Activated CD8-positive, alpha-beta memory T cell treated with anti-CD3 and anti-CD28 coated beads, Interleukin-2, amount 50 U/mL, for 24 hours (primary cell): ENCODE measurements around the gene LYSMD2.
"Not testable (repeated sequence)": the region's sequence is repeated elsewhere in the genome, so short reads cannot be mapped to it uniquely, and the experiment has no call there.

Experiments
- DNase-seq: peaks from one replicate; pipeline ENCODE4 v3.0.0-alpha.2; 2020; ENCODE audit errors: extremely low read depth

LYSMD2 gene

GRCh38 chr15:51737522-51738305 is at the start of gene LYSMD2:
LYSMD2 (minus strand) TSS chr15:51737655; CDS start chr15:51737622, 33 bp downstream.
- no peak for DNase-seq

- not testable (repeated sequence) for DNase-seq
Measured at GRCh38 chr15:51787130-51787529, 49.7 kb upstream of the LYSMD2 start.

GRCh38 chr15:51783967-51784366 is 46.5 kb upstream of the LYSMD2 start:
- no peak for DNase-seq

- no peak for DNase-seq
Measured at GRCh38 chr15:51782357-51782896, 45.0 kb upstream of the LYSMD2 start.

- DNase-seq, result no peak
Measured at GRCh38 chr15:51781506-51781905, 44.1 kb upstream of the LYSMD2 start.

GRCh38 chr15:51780636-51781035 is 43.2 kb upstream of the LYSMD2 start:
- DNase-seq, result no peak

- peak; percentile 15 for DNase-seq
Measured at GRCh38 chr15:51776952-51777569, 39.6 kb upstream of the LYSMD2 start.

GRCh38 chr15:51775967-51776816 is 38.7 kb upstream of the LYSMD2 start:
- DNase-seq, result peak; percentile 7

- no peak for DNase-seq
Measured at GRCh38 chr15:51774916-51775315, 37.5 kb upstream of the LYSMD2 start.

- DNase-seq, result no peak
Measured at GRCh38 chr15:51771773-51772172, 34.3 kb upstream of the LYSMD2 start.

GRCh38 chr15:51770902-51771301 is 33.4 kb upstream of the LYSMD2 start:
- no peak for DNase-seq

GRCh38 chr15:51768018-51768417 is 30.6 kb upstream of the LYSMD2 start:
- DNase-seq, result no peak

- no peak for DNase-seq
Measured at GRCh38 chr15:51766341-51766740, 28.9 kb upstream of the LYSMD2 start.

- no peak for DNase-seq
Measured at GRCh38 chr15:51765751-51766150, 28.3 kb upstream of the LYSMD2 start.

GRCh38 chr15:51760805-51761204 is 23.4 kb upstream of the LYSMD2 start:
- DNase-seq, result no peak

GRCh38 chr15:51759557-51760070 is 22.2 kb upstream of the LYSMD2 start:
- no peak for DNase-seq

- no peak for DNase-seq
Measured at GRCh38 chr15:51758645-51759044, 21.2 kb upstream of the LYSMD2 start.

- no peak for DNase-seq
Measured at GRCh38 chr15:51757450-51757849, 20.0 kb upstream of the LYSMD2 start.

GRCh38 chr15:51756482-51756881 is 19.0 kb upstream of the LYSMD2 start:
- no peak for DNase-seq

GRCh38 chr15:51755790-51756189 is 18.3 kb upstream of the LYSMD2 start:
- DNase-seq, result no peak

- DNase-seq, result no peak
Measured at GRCh38 chr15:51754267-51754666, 16.8 kb upstream of the LYSMD2 start.

- DNase-seq, result no peak
Measured at GRCh38 chr15:51752888-51753287, 15.4 kb upstream of the LYSMD2 start.
